22Rv1 (cell line): ENCODE measurements around the gene TLX2.

ENCODE experiments used
- H3K27ac ChIP-seq: fragments of 450-650 bp; 2 replicates; pipeline ENCODE4 v1.5.1; 2017
- ZFX ChIP-seq: fragments of 450-650 bp; IDR thresholded peaks from 2 replicates; pipeline ENCODE4 v1.6.1; 2017; ENCODE audit warnings: antibody characterized with exemption, borderline replicate concordance
- TF ChIP-seq, protein P1 (sequence below): fragments of 450-650 bp; IDR thresholded peaks from 2 replicates; pipeline ENCODE4 v1.5.1; 2017; ENCODE audit warnings: mild to moderate bottlenecking

The TLX2 gene

DNA sequence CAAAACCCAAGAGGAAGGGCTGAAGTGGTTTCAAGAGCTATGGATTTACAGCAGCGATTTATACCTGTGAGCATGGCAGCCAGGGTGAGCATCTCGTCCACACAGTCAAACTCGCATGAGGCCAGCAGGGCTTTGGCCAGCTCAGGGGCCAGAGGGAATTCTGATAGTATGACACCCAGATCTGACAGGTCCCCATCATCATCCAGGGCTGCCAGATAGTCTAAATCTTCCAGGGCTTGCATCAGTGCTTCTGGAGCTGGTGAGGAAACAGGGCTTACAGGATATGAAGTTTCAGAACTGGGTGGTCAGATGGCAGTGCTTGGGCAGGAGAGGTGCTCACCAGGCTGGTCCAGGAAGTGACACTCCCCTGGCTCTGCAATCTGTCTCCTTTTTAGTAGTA lies 8.3 kb downstream of the TLX2 start:
- TF ChIP-seq, protein P1, sequence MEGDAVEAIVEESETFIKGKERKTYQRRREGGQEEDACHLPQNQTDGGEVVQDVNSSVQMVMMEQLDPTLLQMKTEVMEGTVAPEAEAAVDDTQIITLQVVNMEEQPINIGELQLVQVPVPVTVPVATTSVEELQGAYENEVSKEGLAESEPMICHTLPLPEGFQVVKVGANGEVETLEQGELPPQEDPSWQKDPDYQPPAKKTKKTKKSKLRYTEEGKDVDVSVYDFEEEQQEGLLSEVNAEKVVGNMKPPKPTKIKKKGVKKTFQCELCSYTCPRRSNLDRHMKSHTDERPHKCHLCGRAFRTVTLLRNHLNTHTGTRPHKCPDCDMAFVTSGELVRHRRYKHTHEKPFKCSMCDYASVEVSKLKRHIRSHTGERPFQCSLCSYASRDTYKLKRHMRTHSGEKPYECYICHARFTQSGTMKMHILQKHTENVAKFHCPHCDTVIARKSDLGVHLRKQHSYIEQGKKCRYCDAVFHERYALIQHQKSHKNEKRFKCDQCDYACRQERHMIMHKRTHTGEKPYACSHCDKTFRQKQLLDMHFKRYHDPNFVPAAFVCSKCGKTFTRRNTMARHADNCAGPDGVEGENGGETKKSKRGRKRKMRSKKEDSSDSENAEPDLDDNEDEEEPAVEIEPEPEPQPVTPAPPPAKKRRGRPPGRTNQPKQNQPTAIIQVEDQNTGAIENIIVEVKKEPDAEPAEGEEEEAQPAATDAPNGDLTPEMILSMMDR, result no peak
- TF ChIP-seq ZFX, result no peak
- no peak overlapping the region for H3K27ac ChIP-seq

DNA sequence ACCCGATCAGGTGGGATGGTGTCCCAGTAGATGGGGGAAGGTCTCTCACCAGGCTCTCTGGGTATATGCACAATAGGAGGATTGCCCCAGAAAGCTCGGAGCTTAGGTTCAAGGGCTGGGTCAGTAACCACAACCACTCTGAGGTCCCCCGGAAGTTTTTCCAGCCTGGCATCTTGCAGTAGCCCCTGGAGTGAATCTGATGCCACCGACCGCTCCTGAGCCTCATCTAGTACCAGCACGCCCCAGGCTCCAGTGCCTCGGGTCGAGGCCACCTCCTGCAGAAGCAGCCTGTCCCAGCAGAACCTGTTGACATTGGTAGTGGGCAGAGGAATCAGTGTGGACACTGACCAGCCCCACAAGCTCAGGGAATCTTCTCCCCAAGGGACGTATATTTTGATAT lies 9.8 kb downstream of the TLX2 start:
- no peak for TF ChIP-seq ZFX
- TF ChIP-seq, protein P1, result no peak

DNA sequence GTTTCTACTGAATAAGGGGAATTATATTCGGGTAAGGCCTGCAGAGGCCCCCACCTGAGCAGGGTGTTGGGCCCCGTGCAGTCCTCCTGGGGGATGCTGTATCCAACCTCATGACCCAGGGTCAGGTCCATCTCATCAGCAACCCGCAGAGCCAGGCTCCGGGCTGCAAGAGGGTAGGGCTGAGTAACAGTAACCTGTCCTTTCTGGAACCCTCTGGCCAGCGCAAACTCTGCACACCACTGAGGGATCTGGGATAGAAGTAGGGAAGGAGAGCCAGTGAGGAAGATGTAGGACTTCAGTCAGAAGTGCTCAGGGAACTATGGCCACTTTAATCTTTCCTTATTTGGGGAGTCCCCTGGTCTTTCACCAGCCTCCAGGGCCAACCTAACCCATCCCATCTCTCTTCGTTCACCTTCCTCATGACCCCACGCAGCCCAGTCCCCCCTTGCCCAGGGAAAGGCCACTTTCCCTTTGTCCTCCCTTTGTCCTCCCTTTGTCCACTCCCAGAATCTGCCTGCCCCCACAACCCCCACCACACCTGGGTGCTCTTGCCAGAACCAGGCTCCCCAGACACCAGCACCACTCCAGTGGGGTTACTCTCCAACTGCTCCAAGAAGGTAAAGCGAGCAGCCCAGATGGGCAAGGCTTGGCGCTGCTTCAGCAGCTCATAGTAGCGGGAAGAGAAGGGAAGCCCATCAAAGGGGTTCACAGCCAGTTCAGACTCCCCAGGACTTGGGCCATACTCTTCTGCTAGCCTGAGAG lies 10.9 kb downstream of the TLX2 start:
- H3K27ac ChIP-seq, result peak overlapping the region; percentile 34; the same call in 1 of the 2 replicates

More for the DNA sequence above, 9.8 kb downstream of the TLX2 start:
- no peak overlapping the region for H3K27ac ChIP-seq

DNA sequence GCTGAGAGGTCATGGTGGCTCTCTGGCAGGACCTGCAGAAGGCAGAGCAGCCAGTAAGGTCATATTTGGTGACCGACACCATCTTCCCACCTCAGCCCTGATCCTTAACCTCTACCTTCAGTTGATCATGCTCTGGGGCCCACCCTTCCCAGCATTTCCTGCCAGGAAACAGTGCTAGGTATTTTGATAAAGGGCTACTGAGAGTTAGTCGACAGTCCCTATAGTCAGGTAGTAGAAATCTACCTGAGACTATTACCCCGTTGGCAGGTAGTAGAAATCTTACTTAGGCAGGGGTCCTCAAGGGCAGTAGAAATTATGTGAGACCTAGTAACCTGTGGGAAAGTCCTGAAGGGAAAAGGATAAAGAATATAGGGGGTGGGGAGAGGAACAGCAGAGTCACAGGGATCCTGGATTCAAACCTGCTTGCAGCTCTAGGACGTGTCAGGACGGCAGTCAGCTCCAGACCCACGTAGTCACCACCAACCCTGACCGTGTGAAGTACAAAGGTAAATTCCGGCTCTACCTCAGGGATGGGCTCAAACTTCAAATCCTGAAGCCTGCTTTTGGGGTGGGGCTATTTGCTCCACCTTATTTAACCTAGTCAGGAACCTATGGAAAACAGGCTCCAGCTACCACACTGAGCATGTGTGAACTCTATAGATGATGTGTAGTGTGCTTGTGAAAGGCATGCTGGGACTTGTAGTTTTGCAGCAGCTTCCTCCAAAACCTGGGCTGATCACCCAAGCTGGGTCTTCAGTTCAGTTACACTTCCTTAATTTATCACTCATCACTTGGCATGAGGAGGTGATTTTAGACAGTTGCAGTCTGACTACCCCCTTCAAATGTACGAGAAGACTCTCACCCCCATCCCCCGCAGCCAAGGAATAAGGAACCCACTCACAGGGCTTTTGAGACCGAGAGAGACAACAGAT lies 11.7 kb downstream of the TLX2 start, which contains the start of gene DQX1:
Gene DQX1 (minus strand): TSS at position 515 of the 932 bp plus-strand sequence. CDS start 502 bp downstream, at position 13.
- TF ChIP-seq, protein P1, result no peak
- no peak for TF ChIP-seq ZFX
- H3K27ac ChIP-seq, result peak within 1 kb of the TSS; percentile 34

More for the DNA sequence above, 10.9 kb downstream of the TLX2 start:
- no peak for TF ChIP-seq ZFX
- TF ChIP-seq, protein P1, result no peak

DNA sequence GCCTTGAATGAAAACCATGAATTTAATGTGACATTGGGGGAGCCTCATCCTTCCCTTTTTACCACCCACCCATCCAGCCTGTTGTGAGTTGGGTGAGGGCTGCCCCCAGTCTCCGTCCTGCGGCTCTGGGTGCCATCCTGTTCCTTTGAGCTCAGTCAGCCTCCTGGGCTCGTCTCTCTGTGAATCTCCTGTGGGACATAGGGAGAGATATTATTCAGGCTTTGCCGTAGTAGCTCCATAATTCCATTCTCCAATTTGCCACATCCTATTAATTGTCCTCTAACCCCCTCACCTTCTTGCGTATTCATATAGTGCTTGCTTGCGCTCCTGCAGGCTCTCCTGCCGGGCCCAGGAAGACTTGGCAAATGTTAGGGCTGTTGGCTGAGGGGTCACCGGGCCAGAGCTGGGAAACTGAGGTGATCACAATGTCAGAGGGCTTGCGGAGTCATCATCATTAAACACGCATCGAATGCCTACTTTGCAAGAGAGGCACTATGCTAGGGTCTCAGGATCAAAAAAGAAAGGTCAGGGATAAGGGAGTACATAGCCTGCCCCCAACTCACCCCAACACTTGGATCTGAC lies 12.5 kb downstream of the TLX2 start:
- H3K27ac ChIP-seq, result peak overlapping the region; percentile 8; the same call in 1 of the 2 replicates
- TF ChIP-seq ZFX, result no peak
- TF ChIP-seq, protein P1, result no peak

DNA sequence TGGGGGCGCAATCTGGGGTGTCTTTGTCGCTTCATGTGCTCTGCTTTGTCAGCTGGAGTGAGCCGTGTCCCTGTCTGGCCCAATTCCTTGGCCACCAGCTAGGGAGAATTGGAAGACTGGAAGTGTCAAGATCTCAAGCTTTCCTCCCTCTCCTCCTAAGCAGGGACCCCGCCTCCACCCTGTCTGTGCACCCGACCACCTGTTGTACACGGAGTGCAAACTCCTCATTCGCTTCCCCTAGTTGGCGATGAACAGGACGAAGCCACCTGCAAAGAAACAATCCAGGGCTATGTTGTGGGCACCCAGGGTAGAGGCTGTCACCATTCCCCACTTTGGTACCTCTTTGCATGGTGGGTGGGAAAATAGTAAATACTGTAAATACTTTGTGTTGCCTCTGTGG lies 13.5 kb downstream of the TLX2 start:
- TF ChIP-seq, protein P1, result no peak
- no peak for TF ChIP-seq ZFX
- no peak overlapping the region for H3K27ac ChIP-seq
